CD4-positive, alpha-beta T cell treated with Interleukin-4 for 1 hour (primary cell): ENCODE results near the gene NOP14.
"Not testable (repeated sequence)": the region's sequence is repeated elsewhere in the genome, so short reads cannot be mapped to it uniquely, and the experiment has no call there.

Experiments used
- DNase-seq, 2 donors: peaks; one replicate each; pipeline ENCODE4 v3.0.0-alpha.2; 2020 to 2022

NOP14 gene

DNA sequence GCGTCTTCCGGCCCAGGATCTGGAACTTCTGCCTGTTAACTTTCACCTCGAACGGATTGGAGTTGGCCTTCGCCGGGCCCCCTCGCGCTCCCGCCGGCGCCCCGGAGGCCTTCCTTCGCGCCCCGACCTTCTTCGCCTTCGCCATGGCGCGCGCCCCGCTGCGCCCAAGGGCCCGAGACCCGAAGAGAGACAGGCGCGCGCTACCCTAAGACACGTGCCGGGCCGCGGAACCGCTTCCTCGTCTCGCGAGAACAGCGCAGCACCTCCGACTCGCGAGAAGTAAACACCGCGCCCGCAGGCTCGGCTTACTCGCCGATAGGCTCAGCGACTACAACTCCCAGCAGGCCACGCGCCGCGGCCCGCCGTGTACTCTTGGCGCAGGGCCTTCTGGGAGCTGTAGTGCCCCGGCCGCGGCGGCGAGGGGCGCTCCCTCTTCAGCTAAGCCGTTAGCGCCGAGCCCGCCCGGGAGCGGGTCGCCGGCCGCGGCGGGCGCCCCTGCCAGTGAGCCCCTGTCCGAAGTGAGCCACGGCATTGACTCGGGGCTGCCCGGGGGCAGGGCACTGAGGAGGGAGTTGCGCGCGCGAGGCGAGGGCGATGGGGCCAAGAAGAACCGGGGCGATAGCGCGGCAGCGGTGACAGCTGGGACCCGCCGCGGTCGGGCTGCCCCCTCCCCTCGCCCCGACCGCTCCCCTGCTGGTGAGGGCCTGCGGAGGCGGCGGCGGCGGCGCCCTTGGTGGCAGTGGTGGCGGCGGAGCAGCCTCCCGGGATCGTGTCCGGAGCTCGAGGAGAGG, at the start of gene NOP14, which contains the start of gene GRK4:
TSS of gene NOP14 (minus strand) at position 232 of the 791 bp plus-strand sequence. CDS start at position 145, 87 bp downstream.
TSS of gene GRK4 (plus strand) at position 397 of the 791 bp plus-strand sequence. CDS start 500 bp downstream, outside the sequence.
- peak; percentile 97 to 98 for DNase-seq

- DNase-seq: no peak
Observed at GRCh38 chr4:3011456-3012220, 48.4 kb upstream of the NOP14 start.

- DNase-seq: no peak
Observed at GRCh38 chr4:3010998-3011397, 47.8 kb upstream of the NOP14 start.

GRCh38 chr4:3010577-3010976, 47.4 kb upstream of the NOP14 start:
- no peak for DNase-seq

- peak; percentile 17 to 29 for DNase-seq
Observed at GRCh38 chr4:3009422-3009821, 46.2 kb upstream of the NOP14 start.

DNA sequence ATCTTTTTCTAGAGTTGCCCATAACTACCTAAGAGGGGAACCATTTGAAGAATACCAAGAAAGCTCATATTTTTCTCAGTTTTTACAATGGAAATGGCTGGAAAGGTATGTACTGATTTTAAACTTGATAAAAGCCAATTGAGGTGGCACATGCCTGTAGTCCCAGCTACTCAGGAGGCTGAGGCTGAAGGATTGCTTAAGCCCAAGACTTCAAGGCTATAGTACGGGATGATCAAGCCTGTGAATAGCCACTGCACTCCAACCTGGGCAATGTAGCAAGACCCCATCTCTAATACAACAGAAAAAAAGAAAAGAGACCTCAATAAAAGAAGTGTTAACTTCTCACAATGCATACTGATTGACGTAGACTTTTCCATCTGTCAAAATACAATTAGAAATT, 44.5 kb upstream of the NOP14 start:
- DNase-seq: no peak

- DNase-seq: no peak
Observed at GRCh38 chr4:2996415-2996814, 33.2 kb upstream of the NOP14 start.

DNA sequence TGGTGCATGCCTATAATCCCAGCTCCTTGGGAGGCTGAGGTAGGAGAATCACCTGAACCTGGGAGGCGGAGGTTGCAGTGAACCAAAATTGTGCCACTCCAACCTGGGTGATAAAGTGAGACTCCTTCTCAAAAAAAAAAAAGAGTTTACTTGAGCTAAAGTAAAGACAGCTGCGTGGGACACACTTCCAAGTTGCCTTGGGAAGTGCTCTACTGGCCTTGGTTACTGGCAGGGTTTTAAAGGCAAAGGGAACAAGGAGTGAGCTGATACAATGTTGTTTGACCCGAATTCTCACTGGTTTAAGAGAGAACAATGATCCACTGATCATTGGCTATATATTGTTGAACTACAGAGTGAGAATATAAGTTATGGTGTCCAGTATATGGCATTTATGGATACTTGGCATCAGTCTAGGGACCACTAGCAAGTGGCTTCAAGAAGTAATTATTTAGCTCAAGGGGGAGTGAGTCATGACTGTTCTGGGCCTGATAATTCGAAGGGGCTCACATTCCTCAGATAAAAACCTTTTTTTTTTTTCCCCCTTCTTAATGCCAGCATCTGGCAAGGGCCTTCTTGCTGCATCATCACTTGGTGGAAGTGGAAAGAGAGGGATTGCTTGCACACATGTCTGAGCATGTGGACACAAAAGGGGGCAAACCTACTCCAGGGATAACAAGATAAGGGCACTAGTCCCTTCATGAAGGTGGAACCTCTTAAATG, 32.5 kb upstream of the NOP14 start:
- no peak for DNase-seq

- no peak for DNase-seq
Observed at GRCh38 chr4:2994917-2995316, 31.7 kb upstream of the NOP14 start.

DNA sequence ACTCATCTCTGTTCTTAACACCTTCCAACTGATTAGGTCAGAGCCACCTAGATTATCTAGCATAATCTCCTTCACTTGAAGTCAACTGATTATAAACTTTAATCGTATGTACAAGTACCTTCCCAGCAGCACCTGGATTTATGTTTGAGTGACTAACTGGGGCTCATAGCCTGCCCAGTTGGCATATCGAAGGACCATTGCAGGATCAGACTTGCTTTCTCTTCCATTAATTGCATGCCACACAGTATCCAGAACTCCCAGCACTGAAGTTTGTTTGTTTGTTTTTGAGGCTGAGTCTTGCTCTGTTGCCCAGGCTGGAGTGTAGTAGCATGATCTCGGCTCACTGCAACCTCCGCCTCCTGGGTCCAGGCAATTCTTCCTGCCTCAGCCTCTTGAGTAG, 28.0 kb upstream of the NOP14 start:
- no peak for DNase-seq

DNA sequence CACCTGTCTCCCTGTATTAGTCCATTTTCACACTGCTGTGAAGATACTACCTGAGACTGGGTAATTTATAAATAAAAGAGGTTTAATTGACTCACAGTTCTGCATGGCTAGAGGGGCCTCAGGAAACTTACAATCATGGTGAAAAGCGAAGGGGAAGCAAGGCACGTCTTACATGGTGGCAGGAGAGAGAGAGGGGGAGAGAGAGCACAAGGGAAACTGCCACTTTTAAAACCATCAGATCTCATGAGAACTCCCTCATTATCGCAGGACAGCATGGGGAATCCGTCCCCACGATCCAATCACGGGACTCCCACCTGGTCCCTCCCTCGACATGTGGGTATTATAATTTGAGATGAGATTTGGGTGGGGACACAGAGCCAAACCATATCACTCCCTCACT, 20.5 kb upstream of the NOP14 start:
- not testable (repeated sequence) for DNase-seq

DNA sequence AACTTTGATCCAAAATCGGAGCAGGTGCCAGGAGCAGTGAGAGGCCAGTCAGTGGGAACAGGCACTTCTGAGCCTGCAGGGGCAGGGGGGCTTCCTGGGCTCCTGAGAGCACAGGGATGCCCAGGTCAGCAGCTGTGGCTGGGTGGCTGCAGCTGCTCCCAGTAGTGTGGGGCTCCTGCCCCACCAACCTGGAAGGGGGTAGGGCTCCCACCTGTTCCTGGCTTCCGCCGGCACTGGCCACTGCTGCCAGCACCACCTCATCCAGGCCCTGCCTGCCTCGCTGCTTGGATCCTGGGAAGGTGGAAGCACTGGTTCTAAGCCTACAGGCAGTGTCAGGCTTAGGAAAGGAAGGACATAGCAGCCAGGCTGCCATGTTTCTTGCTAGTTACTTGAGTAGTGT, 18.8 kb upstream of the NOP14 start:
- DNase-seq: no peak

GRCh38 chr4:2981256-2981819, 18.1 kb upstream of the NOP14 start:
- DNase-seq: no peak

GRCh38 chr4:2977211-2978088, 14.2 kb upstream of the NOP14 start:
- no peak for DNase-seq

- DNase-seq: no peak
Observed at GRCh38 chr4:2971275-2971674, 8.1 kb upstream of the NOP14 start.

- DNase-seq: no peak
Observed at GRCh38 chr4:2968381-2968780, 5.2 kb upstream of the NOP14 start.

- no peak for DNase-seq
Observed at GRCh38 chr4:2965262-2965661, 2.1 kb upstream of the NOP14 start.

DNA sequence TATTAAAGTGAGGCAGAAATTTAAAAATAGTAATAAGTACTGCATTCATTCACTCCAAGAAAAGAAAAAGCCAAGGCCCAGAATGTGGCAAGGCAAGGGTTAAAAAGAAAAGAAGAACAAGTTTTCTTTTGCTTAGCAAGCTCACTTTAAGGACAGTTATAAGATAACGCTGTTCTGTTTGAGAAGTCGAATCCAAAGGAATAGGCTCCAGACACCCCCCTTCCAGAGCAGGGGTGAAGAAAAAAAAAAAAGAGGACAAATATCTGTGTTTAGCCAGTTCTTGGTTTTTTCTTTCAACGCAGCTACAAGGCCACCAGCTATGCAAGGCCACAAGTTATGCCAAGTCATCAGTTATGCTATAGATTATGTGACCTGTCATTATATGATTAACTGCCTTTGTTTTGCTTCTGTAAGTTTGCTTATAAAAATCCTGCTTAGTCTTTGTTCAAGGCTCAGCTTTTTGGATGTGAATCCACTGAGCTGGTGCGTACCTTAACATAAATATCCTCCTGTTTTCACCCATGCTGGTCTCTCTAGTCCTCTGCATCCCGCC, 1.6 kb upstream of the NOP14 start:
- DNase-seq: no peak

- DNase-seq: no peak
Observed at GRCh38 chr4:2963966-2964471, 813 bp upstream of the NOP14 start.

DNA sequence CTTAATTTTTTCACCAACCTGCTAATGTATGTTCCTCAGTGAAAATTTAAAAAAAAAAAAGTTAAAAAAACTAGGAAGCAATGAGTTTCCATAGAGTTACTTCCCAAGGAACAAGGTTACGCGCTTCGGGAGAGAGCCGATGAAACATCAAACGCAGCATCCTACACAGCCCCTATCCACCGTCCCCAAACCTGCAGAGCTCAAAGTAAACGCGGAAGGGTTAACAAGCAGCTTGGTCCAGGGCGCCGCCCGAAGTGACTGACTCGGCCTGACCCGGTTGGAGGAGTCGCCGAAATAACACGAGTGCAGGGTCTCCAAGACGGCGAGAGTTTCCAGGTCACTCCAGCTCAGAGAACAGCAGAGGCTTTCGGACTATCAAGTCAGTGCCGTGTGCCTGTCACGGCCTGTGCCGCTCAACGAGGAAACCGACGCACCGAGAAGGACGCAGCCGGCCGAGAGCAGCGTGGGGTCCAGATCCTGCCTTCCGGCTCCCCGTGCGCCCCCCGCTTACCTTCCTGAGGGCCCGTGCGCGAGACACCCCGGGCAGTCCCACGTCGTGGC, 512 bp downstream of the NOP14 start:
- DNase-seq: no peak

- DNase-seq: peak in 1 of 2 donors; percentile 53
Observed at GRCh38 chr4:2961811-2962441, 1.3 kb downstream of the NOP14 start.
